H9 (cell line): Measurements from ENCODE around the gene TCN1. TPM values are rescaled to one million over a fixed set of nuclear protein-coding genes. Genes with fewer than 3 reads are reported as not detected.
"Not testable (repeated sequence)": the region's sequence is repeated elsewhere in the genome, so short reads cannot be mapped to it uniquely, and the experiment has no call there.

Experiments
- DNase-seq: peaks from one replicate; pipeline ENCODE4 v3.0.0-alpha.2; 2017
- H2AFZ ChIP-seq: one replicate; pipeline ENCODE4 v1.6.1; 2013; ENCODE audit warnings: mild to moderate bottlenecking, low read length, control low read depth, moderate library complexity
- H2AK5ac ChIP-seq: 2 replicates; pipeline ENCODE4 v1.6.1; 2013; ENCODE audit warnings: low read length, control low read depth, mixed read lengths; ENCODE audit not compliant: insufficient read length
- H2BK120ac ChIP-seq: one replicate; pipeline ENCODE4 v1.6.1; 2013; ENCODE audit warnings: low read depth, mild to moderate bottlenecking, low read length, control low read depth, inconsistent platforms; ENCODE audit not compliant: poor library complexity, severe bottlenecking
- H2BK12ac ChIP-seq: 2 replicates; pipeline ENCODE4 v1.6.1; 2013; ENCODE audit warnings: low read length, control low read depth, mixed read lengths, low read depth; ENCODE audit not compliant: insufficient read length
- H2BK15ac ChIP-seq: 2 replicates; pipeline ENCODE4 v1.6.1; 2013; ENCODE audit warnings: low read depth, low read length, control low read depth
- H2BK20ac ChIP-seq: one replicate; pipeline ENCODE4 v1.6.1; 2013; ENCODE audit warnings: low read depth, mild to moderate bottlenecking, low read length, control low read depth, inconsistent platforms; ENCODE audit not compliant: poor library complexity, severe bottlenecking
- H2BK5ac ChIP-seq: 2 replicates; pipeline ENCODE4 v1.6.1; 2013; ENCODE audit warnings: low read length, control low read depth, mixed read lengths; ENCODE audit not compliant: insufficient read length
- H3K14ac ChIP-seq: 2 replicates; pipeline ENCODE4 v1.6.1; 2013; ENCODE audit warnings: low read length, control low read depth; ENCODE audit not compliant: insufficient read depth
- H3K18ac ChIP-seq: 2 replicates; pipeline ENCODE4 v1.6.1; 2013; ENCODE audit warnings: low read depth, mild to moderate bottlenecking, mixed read lengths, low read length, control low read depth; ENCODE audit not compliant: insufficient read length
- H3K23ac ChIP-seq: 2 replicates; pipeline ENCODE4 v1.6.1; 2013; ENCODE audit warnings: low read length, control low read depth, mixed read lengths, low read depth; ENCODE audit not compliant: insufficient read length
- H3K23me2 ChIP-seq: 2 replicates; pipeline ENCODE4 v1.6.1; 2013; ENCODE audit warnings: low read depth, mild to moderate bottlenecking, mixed read lengths, low read length, control low read depth; ENCODE audit not compliant: insufficient read length, poor library complexity, severe bottlenecking
- H3K27ac ChIP-seq: 2 replicates; pipeline ENCODE4 v1.5.1; 2013; ENCODE audit warnings: low read length, control low read depth, mixed read lengths, low read depth; ENCODE audit not compliant: insufficient read length
- H3K27me3 ChIP-seq: 2 replicates; pipeline ENCODE4 v1.6.1; 2013; ENCODE audit warnings: low read length, control low read depth, inconsistent platforms; ENCODE audit not compliant: insufficient read depth
- H3K4ac ChIP-seq: 2 replicates; pipeline ENCODE4 v1.6.1; 2013; ENCODE audit warnings: low read depth, mild to moderate bottlenecking, control low read depth, inconsistent platforms, low read length, moderate library complexity
- H3K4me1 ChIP-seq: 2 replicates; pipeline ENCODE4 v1.6.1; 2013; ENCODE audit warnings: low read length, control low read depth, inconsistent platforms; ENCODE audit not compliant: insufficient read depth
- H3K4me2 ChIP-seq: 2 replicates; pipeline ENCODE4 v1.6.1; 2013; ENCODE audit warnings: low read length, control low read depth, mixed read lengths; ENCODE audit not compliant: insufficient read length, insufficient read depth
- H3K56ac ChIP-seq: 2 replicates; pipeline ENCODE4 v1.6.1; 2013; ENCODE audit warnings: low read depth, mild to moderate bottlenecking, mixed read lengths, low read length, control low read depth; ENCODE audit not compliant: insufficient read length
- H3K79me1 ChIP-seq: 2 replicates; pipeline ENCODE4 v1.6.1; 2013; ENCODE audit warnings: low read depth, mild to moderate bottlenecking, moderate library complexity, low read length, control low read depth, inconsistent platforms; ENCODE audit not compliant: insufficient read depth, poor library complexity, severe bottlenecking
- H3K79me2 ChIP-seq: 2 replicates; pipeline ENCODE4 v1.6.1; 2013; ENCODE audit warnings: low read length, control low read depth, inconsistent platforms; ENCODE audit not compliant: insufficient read depth
- H3K9ac ChIP-seq: 2 replicates; pipeline ENCODE4 v1.6.1; 2013; ENCODE audit warnings: low read length, control low read depth, mixed read lengths; ENCODE audit not compliant: insufficient read length; ENCODE audit errors: extremely low read depth
- H3K9me3 ChIP-seq: one replicate; pipeline ENCODE4 v1.6.1; 2013; ENCODE audit warnings: low read depth, low read length, inconsistent platforms; ENCODE audit not compliant: control insufficient read depth
- H3T11ph ChIP-seq: one replicate; pipeline ENCODE4 v1.6.1; 2013; ENCODE audit warnings: mild to moderate bottlenecking, low read length, control low read depth, inconsistent platforms
- H4K20me1 ChIP-seq: one replicate; pipeline ENCODE4 v1.6.1; 2013; ENCODE audit not compliant: control insufficient read depth, insufficient read length, insufficient read depth
- H4K5ac ChIP-seq: 2 replicates; pipeline ENCODE4 v1.6.1; 2013; ENCODE audit warnings: low read depth, mild to moderate bottlenecking, mixed read lengths, low read length, control low read depth; ENCODE audit not compliant: insufficient read length
- H4K8ac ChIP-seq: replicated peaks from 2 replicates; pipeline ENCODE4 v1.6.1; 2013; ENCODE audit warnings: low read length, control low read depth, mixed read lengths, low read depth; ENCODE audit not compliant: insufficient read length
- H4K91ac ChIP-seq: 2 replicates; pipeline ENCODE4 v1.6.1; 2013; ENCODE audit warnings: low read depth, mild to moderate bottlenecking, moderate library complexity, mixed read lengths, low read length, control low read depth; ENCODE audit not compliant: insufficient read length
- H3K27ac Mint-ChIP-seq, 3 experiments: 2 replicates in 2 of 3; 3 replicates in 1 of 3; pipeline ENCODE4 v1.8.0; 2020 to 2021; ENCODE audit warnings: mixed read lengths in 3 of 3, mild to moderate bottlenecking in 1 of 3, moderate library complexity in 1 of 3
- H3K27me3 Mint-ChIP-seq: 2 replicates; pipeline ENCODE4 v1.8.0; 2021; ENCODE audit warnings: low read depth, mild to moderate bottlenecking, moderate library complexity, mixed read lengths
- H3K36me3 Mint-ChIP-seq, 3 experiments: 2 replicates in 2 of 3; 3 replicates in 1 of 3; pipeline ENCODE4 v1.8.0; 2020 to 2021; ENCODE audit warnings: low read depth in 3 of 3, mixed read lengths in 3 of 3; ENCODE audit not compliant: insufficient read depth in 1 of 3
- H3K4me1 Mint-ChIP-seq, 2 experiments: 2 replicates each; pipeline ENCODE4 v1.8.0; 2020; ENCODE audit warnings: mixed read lengths in 2 of 2
- H3K4me3 Mint-ChIP-seq, 2 experiments: 2 replicates in 1 of 2; 3 replicates in 1 of 2; pipeline ENCODE4 v1.8.0; 2020 to 2021; ENCODE audit warnings: mild to moderate bottlenecking in 2 of 2, mixed read lengths in 2 of 2, moderate library complexity in 1 of 2
- H3K9me3 Mint-ChIP-seq, 2 experiments: 2 replicates in 1 of 2; 3 replicates in 1 of 2; pipeline ENCODE4 v1.8.0; 2020; ENCODE audit warnings: mild to moderate bottlenecking in 2 of 2, mixed read lengths in 2 of 2, moderate library complexity in 1 of 2
- WGBS: extraction: QIAGEN DNeasy Blood & Tissue Kit; methylation state at CpG from one replicate; pipeline ENCODE4 v1.1.7; 2013; ENCODE audit warnings: missing lambda C conversion rate, low lambda C conversion rate, mixed read lengths; ENCODE audit not compliant: insufficient read length; ENCODE audit errors: extremely low coverage; 5-methylcytosine and 5-hydroxymethylcytosine counted together
- total RNA-seq: library from RNA; stranded (reverse); gene quantifications from 2 replicates; pipeline ENCODE4 v1.2.1, GENCODE V29; 2021

TCN1 gene
- total RNA-seq, 1 experiment from 2014 or later: not detected

DNA sequence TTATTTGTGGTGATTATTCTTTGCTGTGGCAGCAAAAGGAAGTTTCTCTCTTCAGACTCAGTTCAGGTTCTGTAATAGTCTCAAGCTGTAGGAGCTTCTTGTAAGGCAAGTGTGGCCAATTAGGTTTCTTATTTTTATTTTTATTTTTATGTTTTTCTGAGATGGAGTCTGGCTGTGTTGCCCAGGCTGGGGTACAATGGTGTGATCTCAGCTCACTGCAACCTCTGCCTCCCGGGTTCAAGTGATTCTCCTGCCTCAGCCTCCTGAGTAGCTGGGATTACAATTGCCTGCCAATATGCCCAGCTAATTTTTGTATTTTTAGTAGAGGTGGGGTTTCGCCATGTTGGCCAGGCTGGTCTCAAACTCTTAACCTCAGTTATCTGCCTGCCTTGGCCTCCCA lies 16.7 kb downstream of the TCN1 start:
- H3K56ac ChIP-seq, H4K91ac ChIP-seq, H3K23me2 ChIP-seq, H3K4me2 ChIP-seq, H3K23ac ChIP-seq, H3K27ac Mint-ChIP-seq, H3K4me1 Mint-ChIP-seq, H3K9ac ChIP-seq, H2BK120ac ChIP-seq, H3K9me3 Mint-ChIP-seq, H2AK5ac ChIP-seq, H3K27me3 Mint-ChIP-seq, H3K4me1 ChIP-seq, H3K18ac ChIP-seq, H3K36me3 Mint-ChIP-seq, H3K4me3 Mint-ChIP-seq, H2BK12ac ChIP-seq, H2BK15ac ChIP-seq, H2BK5ac ChIP-seq, H4K8ac ChIP-seq, H2BK20ac ChIP-seq, H2AFZ ChIP-seq, DNase-seq, H3K14ac ChIP-seq, H3K27ac ChIP-seq, H3T11ph ChIP-seq, H3K79me1 ChIP-seq, H4K5ac ChIP-seq, H3K27me3 ChIP-seq, H3K79me2 ChIP-seq, H3K4ac ChIP-seq, H4K20me1 ChIP-seq, H3K9me3 ChIP-seq: not testable (repeated sequence)
- WGBS: no CpG with 5 or more reads among the region's 2 CpGs
